Measurements from ENCODE around the gene FICD. TPM values are rescaled to one million over a fixed set of nuclear protein-coding genes. Genes with fewer than 3 reads are reported as not detected.
"Not testable (repeated sequence)": the region's sequence is repeated elsewhere in the genome, so short reads cannot be mapped to it uniquely, and the experiment has no call there.

The FICD gene
- total RNA-seq, 4 donors from 2014 or later = 1.1 to 9.6 (median 6.2) TPM

GRCh38 chr12:108484845-108485244 lies 30.2 kb upstream of the FICD start:
- in situ Hi-C loops (cut with MboI; ENCODE audit: low pct_ligation_motif_present in 1 of 4, low pct_unique_long_range_greater_than_20kb in 1 of 4, low sequenced_read_pairs in 3 of 4) = no loop called here
- no peaks in the 10 kb centered on the region for H3K36me3 ChIP-seq
- no peak for TF ChIP-seq EP300 (IDR thresholded peaks at IDR 0.05; ENCODE audit: low read depth)
- no peak for TF ChIP-seq POLR2AphosphoS5 (IDR thresholded peaks at IDR 0.05)

DNA sequence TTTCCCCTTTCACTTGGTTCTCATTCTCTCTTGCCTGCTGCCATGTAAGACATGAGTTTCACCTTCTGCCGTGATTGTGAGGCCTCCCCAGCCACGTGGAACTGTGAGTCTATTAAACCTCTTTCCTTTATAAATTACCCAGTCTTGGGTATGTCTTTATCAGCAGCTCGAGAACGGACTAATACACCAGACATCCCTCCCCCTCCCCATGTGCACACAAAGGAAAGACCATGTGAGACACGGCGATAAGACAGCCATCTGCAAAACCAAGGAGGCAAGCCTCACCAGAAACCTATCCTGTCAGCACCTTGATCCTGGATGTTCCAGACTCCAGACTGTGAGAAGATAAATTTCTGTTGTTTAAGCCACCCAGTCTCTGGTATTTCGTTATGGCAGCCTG lies 29.7 kb upstream of the FICD start:
- DNase-seq; H3K9me3 ChIP-seq; H3K27ac ChIP-seq; H3K4me3 ChIP-seq; in situ Hi-C loops (cut with MboI; ENCODE audit: low pct_ligation_motif_present in 1 of 4, low pct_unique_long_range_greater_than_20kb in 1 of 4, low sequenced_read_pairs in 3 of 4); intact Hi-C loops (cut with DNase I; ENCODE audit: low total_unique reads); H3K4me1 ChIP-seq; H3K27me3 ChIP-seq; H3K36me3 ChIP-seq: not testable (repeated sequence)
- 46 to 65% methylated on average over 5 to 7 of the region's 7 CpGs for WGBS, 2 donors (ENCODE audit: low coverage in 1 of 2)

More at GRCh38 chr12:108484845-108485244, 30.2 kb upstream of the FICD start:
- Histone ChIP-seq H3K27ac (no peak overlapping the region), H3K4me3 (no peak overlapping the region), H3K27me3 (peaks cover 3% of the 10 kb centered on the region), H3K9me3 (peaks cover 0 to 3% of the 10 kb centered on the region in 2 donors), H3K4me1 (no peaks in the 10 kb centered on the region)
- WGBS, 2 donors (ENCODE audit: low coverage in 1 of 2) = 59 to 60% methylated on average over 1 to 2 of the region's 2 CpGs
- no peak for DNase-seq
- intact Hi-C loops (cut with DNase I; ENCODE audit: low total_unique reads) = no loop called here

DNA sequence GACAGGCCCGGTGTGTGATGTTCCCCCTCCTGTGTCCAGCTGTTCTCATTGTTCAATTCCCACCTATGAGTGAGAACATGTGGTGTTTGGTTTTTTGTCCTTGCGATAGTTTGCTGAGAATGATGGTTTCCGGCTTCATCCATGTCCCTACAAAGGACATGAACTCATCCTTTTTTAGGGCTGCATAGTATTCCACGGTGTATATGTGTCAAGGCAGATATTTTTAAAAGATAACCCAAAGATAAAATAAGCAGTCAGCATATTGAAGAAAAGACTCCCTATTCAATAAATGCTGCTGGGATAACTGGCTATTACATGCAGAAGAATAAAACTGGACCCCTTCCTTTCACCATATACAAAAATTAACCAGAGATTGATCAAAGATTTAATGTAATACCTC lies 28.0 kb upstream of the FICD start:
- H3K4me1 ChIP-seq; intact Hi-C loops (cut with DNase I; ENCODE audit: low total_unique reads); H3K36me3 ChIP-seq; in situ Hi-C loops (cut with MboI; ENCODE audit: low pct_ligation_motif_present in 1 of 4, low pct_unique_long_range_greater_than_20kb in 1 of 4, low sequenced_read_pairs in 3 of 4); H3K27ac ChIP-seq; H3K9me3 ChIP-seq; DNase-seq; H3K27me3 ChIP-seq; H3K4me3 ChIP-seq: not testable (repeated sequence)
- 78 to 100% methylated on average over 3 to 4 of the region's 4 CpGs for WGBS, 2 donors (ENCODE audit: low coverage in 1 of 2)

GRCh38 chr12:108491256-108491655 lies 23.8 kb upstream of the FICD start:
- Histone ChIP-seq H3K9me3 (peaks cover 0 to 3% of the 10 kb centered on the region in 2 donors), H3K4me3 (no peak overlapping the region), H3K27me3 (peaks cover 12% of the 10 kb centered on the region), H3K36me3 (no peaks in the 10 kb centered on the region), H3K27ac (no peak overlapping the region), H3K4me1 (no peaks in the 10 kb centered on the region)
- intact Hi-C loops (cut with DNase I; ENCODE audit: low total_unique reads) = no loop called here
- TF ChIP-seq EP300 (IDR thresholded peaks at IDR 0.05; ENCODE audit: low read depth) (no peak), POLR2A (IDR thresholded peaks at IDR 0.05) (no peak), POLR2AphosphoS5 (IDR thresholded peaks at IDR 0.05) (no peak)
- TF ChIP-seq, protein P1, sequence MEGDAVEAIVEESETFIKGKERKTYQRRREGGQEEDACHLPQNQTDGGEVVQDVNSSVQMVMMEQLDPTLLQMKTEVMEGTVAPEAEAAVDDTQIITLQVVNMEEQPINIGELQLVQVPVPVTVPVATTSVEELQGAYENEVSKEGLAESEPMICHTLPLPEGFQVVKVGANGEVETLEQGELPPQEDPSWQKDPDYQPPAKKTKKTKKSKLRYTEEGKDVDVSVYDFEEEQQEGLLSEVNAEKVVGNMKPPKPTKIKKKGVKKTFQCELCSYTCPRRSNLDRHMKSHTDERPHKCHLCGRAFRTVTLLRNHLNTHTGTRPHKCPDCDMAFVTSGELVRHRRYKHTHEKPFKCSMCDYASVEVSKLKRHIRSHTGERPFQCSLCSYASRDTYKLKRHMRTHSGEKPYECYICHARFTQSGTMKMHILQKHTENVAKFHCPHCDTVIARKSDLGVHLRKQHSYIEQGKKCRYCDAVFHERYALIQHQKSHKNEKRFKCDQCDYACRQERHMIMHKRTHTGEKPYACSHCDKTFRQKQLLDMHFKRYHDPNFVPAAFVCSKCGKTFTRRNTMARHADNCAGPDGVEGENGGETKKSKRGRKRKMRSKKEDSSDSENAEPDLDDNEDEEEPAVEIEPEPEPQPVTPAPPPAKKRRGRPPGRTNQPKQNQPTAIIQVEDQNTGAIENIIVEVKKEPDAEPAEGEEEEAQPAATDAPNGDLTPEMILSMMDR (IDR thresholded peaks at IDR 0.05) = no peak
- no peak for DNase-seq
- 69 to 73% methylated on average over 2 of the region's 2 CpGs for WGBS, 2 donors (ENCODE audit: low coverage in 1 of 2)
- in situ Hi-C loops (cut with MboI; ENCODE audit: low pct_ligation_motif_present in 1 of 4, low pct_unique_long_range_greater_than_20kb in 1 of 4, low sequenced_read_pairs in 3 of 4) = no loop called here

DNA sequence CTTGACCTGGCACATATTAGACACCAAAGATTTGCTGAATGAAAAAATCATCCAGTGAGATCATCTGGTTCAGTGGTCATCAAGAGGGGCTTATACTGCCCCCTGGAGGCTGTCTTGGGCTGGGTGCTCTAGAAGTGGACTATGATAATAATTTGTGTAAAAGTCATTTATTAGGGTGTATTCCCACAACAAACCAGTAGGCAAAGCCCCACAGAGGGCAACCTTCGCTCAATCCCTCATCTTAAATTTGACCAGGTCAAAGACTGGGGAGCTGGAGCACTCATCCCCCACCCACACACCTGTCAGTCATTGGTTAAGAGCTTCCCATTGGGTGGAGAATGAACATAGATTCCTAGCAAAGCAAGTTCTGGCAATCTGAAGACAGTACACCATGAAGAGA lies 20.0 kb upstream of the FICD start:
- intact Hi-C loops (cut with DNase I; ENCODE audit: low total_unique reads) (no loop called here), in situ Hi-C loops (cut with MboI; ENCODE audit: low pct_ligation_motif_present in 1 of 4, low pct_unique_long_range_greater_than_20kb in 1 of 4, low sequenced_read_pairs in 3 of 4) (no loop called here)
- no peak for DNase-seq
- H3K27ac ChIP-seq = no peak overlapping the region
- no peaks in the 10 kb centered on the region for H3K4me1 ChIP-seq
- 79% methylated on average over 1 of the region's 1 CpG; no CpG with 5 or more reads in 1 of the 2 donors for WGBS, 2 donors (ENCODE audit: low coverage in 1 of 2)
- no peak overlapping the region for H3K4me3 ChIP-seq
- H3K27me3 ChIP-seq = peaks cover 9% of the 10 kb centered on the region
- H3K9me3 ChIP-seq = no peaks in the 10 kb centered on the region
- no peak for TF ChIP-seq EP300 (IDR thresholded peaks at IDR 0.05; ENCODE audit: low read depth)
- TF ChIP-seq, protein P1 (IDR thresholded peaks at IDR 0.05) = peak in 4 of 5 experiments; percentile 12 to 35 (median 24)
- TF ChIP-seq POLR2AphosphoS5 (IDR thresholded peaks at IDR 0.05) = no peak
- TF ChIP-seq POLR2A (IDR thresholded peaks at IDR 0.05) = no peak
- H3K36me3 ChIP-seq = no peaks in the 10 kb centered on the region
